CD4-positive, alpha-beta T cell (primary cell): ENCODE results near the gene ETFA. TPM values are rescaled to one million over a fixed set of nuclear protein-coding genes. Genes with fewer than 3 reads are reported as not detected.

Source experiments
- ATAC-seq: fragments of 200-7000 bp; cut with Tn5 transposase; one replicate; pipeline ENCODE4 v1.10.0; 2022; ENCODE audit warnings: mild to moderate bottlenecking; ENCODE audit not compliant: poor library complexity
- CTCF ChIA-PET: fragments of 350-600 bp; sonication (Branson Sonifier 250); formaldehyde crosslinking; loops from one replicate; lab custom pipeline; 2021; ENCODE audit warnings: antibody characterized with exemption, inconsistent platforms; lab: Charles Lee
- POLR2A ChIA-PET: fragments of 350-600 bp; sonication (Branson Sonifier 250); formaldehyde crosslinking; loops from one replicate; lab custom pipeline; 2021; ENCODE audit warnings: antibody characterized with exemption, inconsistent platforms; lab: Charles Lee
- DNase-seq, 14 experiments: peaks; one replicate each; pipeline ENCODE4 v3.0.0-alpha.2; 2013 to 2020; ENCODE audit warnings: mixed read lengths in 2 of 14
- H3K27ac ChIP-seq, 2 donors: one replicate each; pipeline versions ENCODE4 v1.5.1 to v1.7.0; 2013; ENCODE audit warnings: low read length in 2 of 2, low read depth in 1 of 2, mild to moderate bottlenecking in 1 of 2
- H3K27me3 ChIP-seq, 2 experiments: 1 replicate in 1 of 2; 2 replicates in 1 of 2; pipeline versions ENCODE4 v1.6.1 to v1.7.0; 2013; ENCODE audit warnings: low read length in 2 of 2, control low read depth in 1 of 2, mild to moderate bottlenecking in 1 of 2, moderate library complexity in 1 of 2; ENCODE audit not compliant: insufficient read depth in 2 of 2, control insufficient read depth in 1 of 2
- H3K36me3 ChIP-seq: one replicate; pipeline ENCODE4 v1.6.1; 2013; ENCODE audit warnings: low read length, control low read depth; ENCODE audit not compliant: insufficient read depth
- H3K4me1 ChIP-seq: one replicate; pipeline ENCODE4 v1.6.1; 2013; ENCODE audit warnings: low read length, control low read depth; ENCODE audit not compliant: insufficient read depth
- H3K4me3 ChIP-seq: one replicate; pipeline ENCODE4 v1.5.1; 2013; ENCODE audit warnings: mild to moderate bottlenecking, low read length, moderate library complexity
- H3K9me3 ChIP-seq, 2 experiments: 1 replicate in 1 of 2; 2 replicates in 1 of 2; pipeline versions ENCODE4 v1.6.1 to v1.7.0; 2013; ENCODE audit warnings: low read length in 2 of 2, mild to moderate bottlenecking in 2 of 2, control low read depth in 1 of 2, moderate library complexity in 1 of 2; ENCODE audit not compliant: control insufficient read depth in 1 of 2, insufficient read depth in 1 of 2
- H3K27ac Mint-ChIP-seq: one replicate; pipeline ENCODE4 v1.8.0; 2020; ENCODE audit warnings: mixed read lengths
- H3K27me3 Mint-ChIP-seq: one replicate; pipeline ENCODE4 v1.8.0; 2021; ENCODE audit warnings: mixed read lengths
- H3K36me3 Mint-ChIP-seq: one replicate; pipeline ENCODE4 v1.8.0; 2021; ENCODE audit warnings: low read depth, mixed read lengths
- H3K4me1 Mint-ChIP-seq: one replicate; pipeline ENCODE4 v1.8.0; 2021; ENCODE audit warnings: low read depth, mixed read lengths
- H3K4me3 Mint-ChIP-seq: one replicate; pipeline ENCODE4 v1.8.0; 2020; ENCODE audit warnings: mild to moderate bottlenecking, mixed read lengths
- H3K9me3 Mint-ChIP-seq: one replicate; pipeline ENCODE4 v1.8.0; 2020; ENCODE audit warnings: mixed read lengths
- intact Hi-C, 2 experiments: fragments of 100-400 bp; cut with DNase I in 1 of 2; cut with micrococcal nuclease in 1 of 2; formaldehyde crosslinking; loops; one replicate each; pipeline versions ENCODE4 v1.15.1 to v1.9.0; 2023 to 2025; cut with DNase I, micrococcal nuclease
- total RNA-seq, 174 experiments: library from RNA in 2 of 174; stranded (reverse) in 2 of 174; gene quantifications; one replicate each; pipeline ENCODE4 v1.2.3 and lab custom pipeline; 2021 to 2026
- TF ChIP-seq, protein P1 (sequence below): fragments of 200-600 bp; IDR thresholded peaks from one replicate; pipeline ENCODE4 v1.8.0; 2022; ENCODE audit warnings: antibody characterized with exemption, mild to moderate bottlenecking

The ETFA gene
- total RNA-seq, 2 experiments from 2014 or later = 11.4 to 15.2 TPM

DNA sequence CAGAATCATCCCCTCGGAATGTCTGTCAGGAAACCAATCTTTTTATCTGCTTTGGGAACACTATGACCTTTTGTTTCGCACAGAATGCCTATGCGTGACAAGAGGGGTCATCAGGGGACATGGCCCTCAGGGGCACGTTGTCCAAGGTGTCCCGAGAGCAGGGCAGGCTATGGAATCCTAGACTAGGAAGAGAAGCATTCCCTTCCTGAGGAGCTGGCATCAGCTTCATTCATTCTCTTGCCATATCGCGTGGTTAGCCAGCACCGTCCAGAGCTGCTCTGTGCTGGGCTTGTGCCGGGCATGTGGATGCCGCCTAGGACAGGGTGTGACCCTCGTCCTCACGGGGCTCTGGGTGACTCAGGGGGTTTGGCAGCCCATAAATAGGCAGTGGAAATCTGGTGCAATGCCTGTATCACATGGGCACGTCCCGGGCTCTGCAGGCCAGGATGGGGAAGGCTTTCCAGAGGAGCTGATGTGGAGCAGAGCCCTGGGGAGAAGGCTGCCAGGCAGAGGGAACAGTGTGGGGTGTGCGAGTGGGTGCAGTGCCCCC is 133.7 kb downstream of the ETFA start:
- DNase-seq (no peak), ATAC-seq (no peak)
- no peak overlapping the region for H3K4me3 ChIP-seq
- Mint-ChIP-seq H3K27me3 (peaks cover 27% of the 10 kb centered on the region), H3K27ac (no peak overlapping the region), H3K9me3 (no peaks in the 10 kb centered on the region), H3K4me3 (no peak overlapping the region), H3K36me3 (no peaks in the 10 kb centered on the region), H3K4me1 (peaks cover 7% of the 10 kb centered on the region)
- H3K27ac ChIP-seq = no peak overlapping the region
- peaks cover 0 to 9% of the 10 kb centered on the region in 2 experiments for H3K27me3 ChIP-seq
- CTCF ChIA-PET = no interaction called here
- H3K4me1 ChIP-seq = peaks cover 6% of the 10 kb centered on the region
- POLR2A ChIA-PET = no interaction called here
- no peaks in the 10 kb centered on the region for H3K36me3 ChIP-seq
- intact Hi-C loops = no loop called here
- TF ChIP-seq, protein P1, sequence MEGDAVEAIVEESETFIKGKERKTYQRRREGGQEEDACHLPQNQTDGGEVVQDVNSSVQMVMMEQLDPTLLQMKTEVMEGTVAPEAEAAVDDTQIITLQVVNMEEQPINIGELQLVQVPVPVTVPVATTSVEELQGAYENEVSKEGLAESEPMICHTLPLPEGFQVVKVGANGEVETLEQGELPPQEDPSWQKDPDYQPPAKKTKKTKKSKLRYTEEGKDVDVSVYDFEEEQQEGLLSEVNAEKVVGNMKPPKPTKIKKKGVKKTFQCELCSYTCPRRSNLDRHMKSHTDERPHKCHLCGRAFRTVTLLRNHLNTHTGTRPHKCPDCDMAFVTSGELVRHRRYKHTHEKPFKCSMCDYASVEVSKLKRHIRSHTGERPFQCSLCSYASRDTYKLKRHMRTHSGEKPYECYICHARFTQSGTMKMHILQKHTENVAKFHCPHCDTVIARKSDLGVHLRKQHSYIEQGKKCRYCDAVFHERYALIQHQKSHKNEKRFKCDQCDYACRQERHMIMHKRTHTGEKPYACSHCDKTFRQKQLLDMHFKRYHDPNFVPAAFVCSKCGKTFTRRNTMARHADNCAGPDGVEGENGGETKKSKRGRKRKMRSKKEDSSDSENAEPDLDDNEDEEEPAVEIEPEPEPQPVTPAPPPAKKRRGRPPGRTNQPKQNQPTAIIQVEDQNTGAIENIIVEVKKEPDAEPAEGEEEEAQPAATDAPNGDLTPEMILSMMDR = no peak
- H3K9me3 ChIP-seq = peaks cover 0 to 23% of the 10 kb centered on the region in 2 experiments

DNA sequence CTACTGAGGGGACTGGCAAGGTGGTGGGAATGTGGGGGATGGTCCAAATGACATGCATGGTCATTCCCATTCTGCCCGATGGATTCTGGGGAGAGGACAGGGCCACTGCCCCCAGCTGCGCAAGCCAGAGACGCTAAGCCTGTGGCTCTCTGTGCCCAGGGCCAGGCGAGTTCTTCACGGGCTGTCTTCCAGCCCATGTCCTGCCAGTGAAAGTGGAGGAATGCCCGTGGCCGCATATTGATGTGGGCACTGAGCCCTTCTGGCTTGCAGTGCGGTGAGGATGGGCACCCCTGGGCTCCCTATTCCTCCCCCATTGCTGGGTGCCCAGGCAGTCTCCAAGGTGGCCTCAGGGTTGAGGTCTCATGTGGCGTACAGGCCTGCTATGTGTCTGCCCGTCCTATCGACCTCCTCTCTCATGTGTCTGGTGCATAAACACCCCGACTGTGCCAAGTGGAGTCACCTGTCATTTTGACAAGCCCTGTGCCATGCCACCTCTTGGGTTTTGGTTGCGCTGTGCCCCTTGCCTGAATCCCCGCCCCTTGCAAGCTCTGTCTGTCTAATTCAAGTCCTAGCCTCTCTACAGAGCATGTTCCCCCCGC is 134.7 kb downstream of the ETFA start:
- DNase-seq (no peak), ATAC-seq (no peak)
- Histone ChIP-seq H3K36me3 (no peaks in the 10 kb centered on the region), H3K27ac (no peak overlapping the region), H3K27me3 (peaks cover 0 to 7% of the 10 kb centered on the region in 2 experiments), H3K4me1 (peaks cover 6% of the 10 kb centered on the region), H3K9me3 (peaks cover 0 to 23% of the 10 kb centered on the region in 2 experiments), H3K4me3 (no peak overlapping the region)
- TF ChIP-seq, protein P1 = no peak
- peaks cover 25% of the 10 kb centered on the region for H3K27me3 Mint-ChIP-seq
- no peak overlapping the region for H3K27ac Mint-ChIP-seq
- intact Hi-C loops = no loop called here
- H3K4me1 Mint-ChIP-seq = peaks cover 3% of the 10 kb centered on the region
- H3K4me3 Mint-ChIP-seq = no peak overlapping the region
- CTCF ChIA-PET = no interaction called here
- no peaks in the 10 kb centered on the region for H3K9me3 Mint-ChIP-seq
- POLR2A ChIA-PET = no interaction called here
- H3K36me3 Mint-ChIP-seq = no peaks in the 10 kb centered on the region

DNA sequence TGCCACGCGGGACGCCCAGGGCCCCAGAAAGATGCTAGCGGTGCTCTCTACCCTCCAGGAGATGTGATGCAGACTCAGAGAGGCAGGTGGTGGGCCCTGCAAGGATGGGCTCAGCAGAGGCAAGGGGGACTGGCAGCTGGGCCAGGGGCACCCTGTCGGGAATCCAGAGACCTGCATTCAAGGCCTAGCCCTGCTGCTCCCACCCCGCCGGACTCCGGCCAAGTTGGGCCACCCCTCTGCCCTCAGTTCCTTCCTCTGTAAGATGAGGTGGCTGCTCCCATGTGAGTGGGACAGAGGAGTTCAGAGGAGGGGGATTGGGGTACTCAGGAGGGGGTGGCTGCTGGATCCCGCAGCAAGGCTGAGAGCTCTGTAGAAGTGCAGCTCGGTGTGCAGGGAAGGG is 135.2 kb downstream of the ETFA start:
- ChIA-PET CTCF (no interaction called here), POLR2A (no interaction called here)
- no peak for ATAC-seq
- H3K4me1 Mint-ChIP-seq = no peaks in the 10 kb centered on the region
- DNase-seq = no peak
- H3K27me3 Mint-ChIP-seq = peaks cover 25% of the 10 kb centered on the region
- H3K36me3 Mint-ChIP-seq = no peaks in the 10 kb centered on the region
- H3K27ac Mint-ChIP-seq = no peak overlapping the region
- peaks cover 0 to 26% of the 10 kb centered on the region in 2 experiments for H3K9me3 ChIP-seq
- H3K4me1 ChIP-seq = peaks cover under 1% of the 10 kb centered on the region
- intact Hi-C loops = no loop called here
- no peak overlapping the region for H3K4me3 Mint-ChIP-seq
- H3K27ac ChIP-seq = no peak overlapping the region
- H3K36me3 ChIP-seq = no peaks in the 10 kb centered on the region
- TF ChIP-seq, protein P1 = no peak
- H3K4me3 ChIP-seq = no peak overlapping the region
- H3K27me3 ChIP-seq = peaks cover 0 to 7% of the 10 kb centered on the region in 2 experiments
- H3K9me3 Mint-ChIP-seq = no peaks in the 10 kb centered on the region
